Raji (cell line): Measurements from ENCODE around the gene POLR1A.

Experiments used
- POLR2A ChIP-seq: IDR thresholded peaks from 2 replicates; pipeline ENCODE4 v1.6.1; 2011; ENCODE audit warnings: low read depth, low read length, control low read depth; ENCODE audit not compliant: insufficient read depth

POLR1A gene

GRCh38 chr2:85978883-85979780, 126.6 kb downstream of the POLR1A start:
- TF ChIP-seq POLR2A: no peak

- no peak for TF ChIP-seq POLR2A
Observed at GRCh38 chr2:85976106-85976920, 129.4 kb downstream of the POLR1A start.

DNA sequence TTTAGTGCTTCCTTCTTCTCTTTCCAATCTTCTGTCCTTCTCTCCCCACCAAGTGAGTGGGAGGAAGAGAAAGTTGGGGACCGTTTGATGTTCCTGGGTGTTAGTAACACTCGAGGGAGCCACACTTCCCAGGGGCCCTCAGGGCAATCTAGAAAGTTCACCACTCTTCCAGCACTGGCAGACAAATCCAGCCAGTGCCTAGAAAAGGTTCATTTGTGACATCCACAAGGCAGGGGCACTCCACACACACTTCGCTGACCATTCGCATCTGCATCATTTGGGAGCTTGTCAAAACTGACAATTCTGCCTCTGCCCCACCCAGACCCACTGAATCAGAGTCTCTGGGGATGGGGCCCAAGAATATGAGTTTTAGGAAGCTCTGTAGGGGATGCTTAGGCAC, 130.1 kb downstream of the POLR1A start:
- TF ChIP-seq POLR2A: no peak

DNA sequence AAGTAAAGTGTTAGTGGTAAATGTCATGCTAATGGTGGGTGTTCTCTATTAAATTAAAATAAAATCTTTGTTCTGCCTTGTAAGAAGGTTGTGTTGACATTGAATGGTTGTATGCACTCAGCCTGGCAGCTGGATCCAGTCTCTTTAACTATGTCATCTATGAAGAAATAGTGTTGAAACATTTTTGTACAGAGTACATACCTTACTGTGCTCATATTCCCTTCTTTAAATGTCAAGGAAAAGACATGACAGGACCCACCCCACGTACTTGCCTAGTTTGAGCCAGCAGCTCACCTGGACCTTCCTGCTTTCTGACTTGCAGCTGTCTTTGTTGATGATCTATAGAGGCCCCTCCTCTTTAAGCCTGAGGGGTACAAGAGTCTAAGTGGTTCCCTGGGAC, 131.3 kb downstream of the POLR1A start:
- no peak for TF ChIP-seq POLR2A

GRCh38 chr2:85972355-85972754, 133.3 kb downstream of the POLR1A start:
- TF ChIP-seq POLR2A: no peak

DNA sequence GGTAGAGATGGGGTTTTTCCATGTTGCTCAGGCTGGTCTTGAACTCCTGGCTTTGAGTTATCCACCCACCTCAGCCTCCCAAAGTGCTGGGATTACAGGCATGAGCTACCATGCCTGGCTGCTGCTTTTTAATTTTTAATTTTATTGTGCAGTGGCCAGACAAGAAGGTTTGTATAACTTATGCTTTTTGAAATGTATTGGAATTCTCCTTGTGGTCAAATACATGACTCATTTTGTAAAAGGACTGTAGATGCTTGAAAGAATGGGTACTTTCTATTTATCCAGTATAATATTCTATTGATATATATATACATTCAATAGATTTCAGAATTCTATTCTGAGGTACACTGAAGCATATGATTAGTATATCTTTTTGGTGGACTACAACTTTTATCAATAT, 134.3 kb downstream of the POLR1A start:
- TF ChIP-seq POLR2A: no peak
